Measurements from ENCODE around the gene OTP.

The OTP gene

DNA sequence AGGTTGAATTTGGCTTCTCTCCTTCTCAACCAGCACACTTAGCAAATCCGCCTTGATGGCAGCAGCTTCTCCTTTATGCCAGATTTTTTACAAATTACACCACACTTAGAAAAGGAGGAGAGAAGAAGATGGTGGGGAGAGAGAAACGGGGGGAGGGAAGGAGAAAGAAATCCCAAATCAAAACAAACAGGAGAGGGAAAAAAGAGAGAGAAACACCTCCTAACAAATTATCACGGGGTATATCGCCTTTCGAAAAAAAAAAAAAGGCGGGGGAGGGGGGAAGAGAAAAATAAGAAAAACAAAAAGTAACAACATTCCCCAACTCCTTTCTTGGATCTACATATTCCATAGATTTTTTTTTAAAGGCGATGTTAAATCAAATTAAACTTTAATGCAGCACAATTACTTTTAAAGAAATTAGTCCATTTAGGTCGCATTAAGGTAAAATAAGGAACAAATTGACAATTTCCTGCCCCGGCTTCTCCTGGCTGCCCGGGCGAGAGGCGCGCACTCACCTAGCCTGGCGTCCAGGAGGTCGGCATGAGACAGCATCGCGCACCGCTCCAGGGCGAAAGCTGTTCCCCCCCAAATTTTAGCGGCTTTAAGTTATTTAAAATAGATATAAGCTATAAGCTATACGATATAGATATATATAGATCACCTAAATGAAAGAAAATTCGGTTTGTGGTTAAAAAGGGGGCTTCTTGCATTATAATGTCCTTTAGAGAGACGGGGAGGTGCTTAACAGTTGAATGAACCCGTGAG, at the start of gene OTP:
Gene OTP, minus strand, starts transcription at position 716 of the 765 bp plus-strand sequence. Its CDS starts 164 bp downstream, at position 552.
- no peak for DNase-seq

DNA sequence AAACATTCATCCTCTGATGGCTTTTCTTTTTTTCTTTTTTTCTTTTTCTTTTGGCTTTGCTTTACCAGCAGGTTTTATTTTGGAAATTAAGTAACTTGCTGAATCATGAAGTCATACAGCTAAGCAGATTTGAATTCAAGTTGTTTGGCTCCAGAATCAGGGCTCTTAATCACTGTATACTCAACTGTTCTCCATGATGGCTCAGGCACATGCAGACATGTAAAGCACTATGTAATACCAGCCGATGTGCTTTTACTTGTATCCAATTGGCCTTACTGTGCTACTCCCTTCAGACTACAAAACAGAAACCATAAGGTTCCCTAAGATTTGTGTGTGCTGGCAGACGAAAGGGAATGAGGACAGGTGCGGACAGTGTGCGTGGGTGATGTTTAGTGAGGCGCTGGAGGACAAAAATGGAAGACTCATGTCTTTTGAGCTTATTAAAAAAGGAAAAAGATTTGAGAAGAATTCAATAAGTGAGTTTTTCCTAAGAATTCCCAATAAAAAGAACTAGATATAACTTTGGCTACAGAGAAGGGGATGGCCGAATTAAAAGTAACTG, 44.7 kb upstream of the OTP start:
- DNase-seq = no peak

DNA sequence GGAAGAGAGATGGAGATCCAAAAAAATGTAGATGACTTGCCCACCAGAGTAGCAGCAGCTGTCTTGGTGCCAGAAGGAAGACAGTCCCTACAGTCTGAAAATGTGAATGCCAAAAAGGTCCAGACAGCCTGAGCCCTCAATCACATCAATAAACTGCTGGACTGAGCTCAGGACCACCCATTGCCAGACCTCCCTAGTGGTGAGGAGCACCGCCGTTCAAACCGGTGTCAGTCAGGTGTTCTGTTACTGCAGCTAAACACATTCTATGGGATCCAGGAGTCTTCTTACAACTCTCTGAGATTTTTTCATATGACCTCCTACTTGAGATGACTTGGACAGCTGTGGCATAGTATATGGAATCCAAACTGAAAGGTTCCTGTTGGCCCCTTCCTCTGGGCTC, 32.0 kb upstream of the OTP start:
- DNase-seq = no peak

DNA sequence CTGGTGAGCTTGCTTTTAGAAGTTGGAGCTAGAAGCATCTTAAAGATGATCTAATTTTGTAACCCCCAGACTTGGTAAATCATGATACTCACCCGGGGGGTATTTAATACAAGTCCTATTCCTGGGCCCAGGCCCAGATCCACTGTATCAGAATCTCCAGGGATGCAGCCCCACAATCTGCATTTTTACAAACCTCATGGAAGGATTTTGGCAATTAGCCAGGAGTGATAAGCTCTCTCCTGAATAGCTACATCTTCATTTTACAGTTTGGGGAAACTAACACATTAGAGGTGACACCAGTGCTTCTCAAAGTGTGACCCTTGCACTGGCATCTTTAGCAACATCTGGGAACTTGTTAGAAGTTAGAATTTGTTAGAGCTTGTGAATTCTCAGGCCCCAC, 31.2 kb upstream of the OTP start:
- DNase-seq = no peak

DNA sequence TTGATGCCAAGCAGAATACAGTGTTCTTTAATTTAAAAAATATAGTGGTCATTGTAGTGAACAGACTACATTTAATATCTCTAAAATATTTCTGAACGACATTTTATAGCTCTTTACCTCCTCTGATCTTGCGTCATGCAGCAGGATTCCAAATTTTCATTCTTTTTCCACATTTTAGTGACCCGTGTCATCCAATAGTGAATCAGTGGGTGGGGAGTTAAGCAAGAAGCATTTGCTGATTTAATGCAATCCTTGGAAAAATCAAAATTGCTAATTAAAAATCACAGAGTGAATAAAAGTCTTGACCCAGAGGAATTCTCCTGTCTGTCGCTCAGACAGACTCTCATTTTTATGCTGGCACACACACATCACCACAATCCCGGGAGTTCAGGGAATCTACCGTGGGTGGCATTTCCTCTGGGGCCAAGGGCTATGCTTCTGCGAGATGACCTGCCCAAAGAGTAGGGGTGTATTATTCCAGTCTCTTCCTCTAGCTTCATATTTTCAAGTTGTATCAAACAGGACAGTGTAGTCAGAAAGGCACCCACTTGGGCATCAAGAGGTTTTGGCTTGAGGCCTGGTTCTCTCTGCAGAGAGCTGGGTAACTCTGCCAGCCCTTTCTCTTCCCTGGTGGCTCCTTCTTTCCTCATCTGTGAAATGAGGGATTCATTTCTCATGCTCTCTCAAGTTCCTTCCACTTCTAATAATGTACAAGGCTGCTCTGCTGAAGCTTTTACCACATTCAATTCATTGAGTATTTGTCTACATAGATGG, 24.8 kb upstream of the OTP start:
- DNase-seq = no peak

DNA sequence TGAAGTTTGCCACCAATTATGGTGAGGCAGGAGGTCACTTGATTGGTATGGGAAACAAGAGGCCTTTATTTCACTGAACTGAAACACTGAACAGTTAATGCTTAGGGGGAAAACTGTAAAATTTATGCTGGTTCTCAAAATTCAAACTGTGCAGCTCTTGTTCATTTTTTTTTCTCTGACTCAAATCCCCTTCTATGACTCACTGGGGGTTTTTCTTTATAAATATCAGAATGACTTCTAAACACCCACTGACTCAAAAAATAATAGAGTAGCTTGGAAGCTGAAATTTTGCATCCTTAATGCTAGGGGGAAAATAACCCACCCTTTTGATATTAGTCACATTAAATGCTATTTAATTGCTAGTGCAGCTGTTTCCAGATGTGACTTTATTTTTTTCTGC, 24.1 kb upstream of the OTP start:
- no peak for DNase-seq

DNA sequence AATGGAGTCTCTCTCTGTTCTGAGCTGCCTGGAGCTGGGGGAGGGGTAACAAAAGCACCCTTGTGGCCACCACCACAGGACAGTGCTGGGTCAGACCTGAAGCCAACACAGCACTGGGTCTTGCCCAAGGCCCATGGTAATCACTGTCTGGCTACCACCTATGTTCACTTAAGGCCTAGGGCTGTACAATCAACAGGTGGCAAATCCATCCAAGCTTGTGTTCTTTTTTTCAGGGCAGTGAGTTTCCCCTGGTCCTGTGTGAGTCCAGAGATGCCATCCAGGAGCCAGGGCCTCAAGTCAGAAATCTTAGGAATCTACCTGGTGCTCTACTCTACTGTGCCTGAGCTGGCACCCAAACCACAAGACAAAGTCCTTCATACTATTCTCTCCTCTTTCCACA, 20.1 kb upstream of the OTP start:
- no peak for DNase-seq

DNA sequence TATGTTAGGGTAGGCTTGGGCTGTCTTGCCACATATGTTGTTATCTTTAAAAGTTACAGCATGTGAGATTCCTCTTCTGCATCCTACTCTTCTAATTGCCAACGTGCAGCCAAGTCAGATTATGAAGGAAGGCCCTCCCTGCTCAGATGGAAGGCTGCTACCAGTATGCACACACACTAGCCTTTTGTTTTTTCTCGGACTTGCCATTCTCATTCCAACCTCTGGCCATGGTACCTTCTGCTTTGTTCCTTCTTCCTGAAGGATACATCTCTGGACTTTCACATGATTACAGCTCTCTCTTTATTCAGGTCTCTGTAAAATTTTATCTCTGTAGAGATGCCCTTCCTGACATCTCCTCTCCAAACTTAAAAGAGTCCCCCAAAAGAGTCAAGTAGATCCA, 12.8 kb upstream of the OTP start:
- no peak for DNase-seq

DNA sequence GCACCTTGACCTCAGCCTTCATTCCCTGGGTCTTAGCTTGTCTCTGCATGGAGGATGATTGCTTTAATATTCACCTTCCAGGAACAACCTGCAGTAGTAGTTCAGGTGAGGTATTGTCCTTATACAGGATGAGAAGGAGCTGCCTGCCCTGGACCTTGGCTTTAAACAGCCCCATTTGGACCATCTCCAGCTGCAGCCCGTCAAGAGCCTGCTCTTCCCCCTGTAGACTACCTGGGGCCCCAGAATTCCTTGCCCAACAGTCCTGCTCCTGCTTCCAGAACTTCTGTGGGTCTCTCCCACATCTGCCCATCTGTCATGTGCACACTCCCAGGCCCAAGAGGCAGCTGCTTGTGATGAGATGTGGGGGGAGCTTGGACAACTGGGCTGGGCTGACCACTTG, 12.2 kb upstream of the OTP start:
- no peak for DNase-seq

DNA sequence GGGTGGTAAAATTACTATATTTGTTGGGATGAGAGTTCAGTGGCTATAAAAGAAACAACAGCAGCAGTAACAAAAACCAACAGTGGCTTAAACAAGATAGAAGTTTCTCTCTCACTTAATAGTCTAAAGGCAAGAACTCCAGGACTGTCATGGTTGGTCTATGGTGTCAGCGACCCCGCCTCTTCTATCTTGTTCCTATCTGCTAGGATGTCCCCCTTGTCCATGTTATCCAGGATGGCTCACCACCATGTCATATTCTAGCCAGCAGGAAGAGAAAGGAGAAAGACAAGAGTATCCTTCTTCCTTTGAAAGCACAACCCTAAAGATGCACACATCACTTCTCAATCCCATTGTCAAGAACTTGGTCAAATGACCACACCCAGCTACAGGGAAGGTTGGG, 11.3 kb upstream of the OTP start:
- DNase-seq = no peak

DNA sequence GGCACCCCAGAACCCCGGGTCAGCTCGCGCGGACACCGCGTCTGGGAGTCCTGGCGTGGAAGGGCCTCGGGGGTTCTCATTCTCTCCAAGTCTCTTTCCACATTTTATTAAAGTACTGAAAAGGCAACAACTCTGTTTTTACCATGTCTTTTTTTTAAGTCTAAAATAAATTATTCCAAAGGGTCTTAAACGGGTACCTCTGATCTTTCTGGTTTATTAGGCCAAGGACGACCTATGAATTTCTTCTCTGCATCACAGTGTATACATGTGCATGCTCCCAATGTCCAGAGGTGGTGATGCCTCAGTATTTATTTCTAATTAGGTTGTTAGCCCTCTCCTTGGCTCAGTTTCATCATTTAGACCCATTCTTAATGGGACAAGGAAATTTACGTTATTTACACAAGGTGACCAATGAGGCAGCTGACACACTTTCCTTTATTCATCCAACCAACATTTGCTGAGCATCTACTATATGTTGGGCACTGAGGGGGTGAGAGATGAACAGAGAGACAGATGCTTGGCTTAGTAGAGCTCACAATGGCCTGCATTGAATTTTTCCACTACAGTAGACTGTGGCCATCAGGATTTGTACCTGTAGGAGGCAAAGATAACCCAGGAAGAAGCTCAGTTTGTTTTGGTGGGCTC, 7.6 kb upstream of the OTP start:
- DNase-seq = no peak

DNA sequence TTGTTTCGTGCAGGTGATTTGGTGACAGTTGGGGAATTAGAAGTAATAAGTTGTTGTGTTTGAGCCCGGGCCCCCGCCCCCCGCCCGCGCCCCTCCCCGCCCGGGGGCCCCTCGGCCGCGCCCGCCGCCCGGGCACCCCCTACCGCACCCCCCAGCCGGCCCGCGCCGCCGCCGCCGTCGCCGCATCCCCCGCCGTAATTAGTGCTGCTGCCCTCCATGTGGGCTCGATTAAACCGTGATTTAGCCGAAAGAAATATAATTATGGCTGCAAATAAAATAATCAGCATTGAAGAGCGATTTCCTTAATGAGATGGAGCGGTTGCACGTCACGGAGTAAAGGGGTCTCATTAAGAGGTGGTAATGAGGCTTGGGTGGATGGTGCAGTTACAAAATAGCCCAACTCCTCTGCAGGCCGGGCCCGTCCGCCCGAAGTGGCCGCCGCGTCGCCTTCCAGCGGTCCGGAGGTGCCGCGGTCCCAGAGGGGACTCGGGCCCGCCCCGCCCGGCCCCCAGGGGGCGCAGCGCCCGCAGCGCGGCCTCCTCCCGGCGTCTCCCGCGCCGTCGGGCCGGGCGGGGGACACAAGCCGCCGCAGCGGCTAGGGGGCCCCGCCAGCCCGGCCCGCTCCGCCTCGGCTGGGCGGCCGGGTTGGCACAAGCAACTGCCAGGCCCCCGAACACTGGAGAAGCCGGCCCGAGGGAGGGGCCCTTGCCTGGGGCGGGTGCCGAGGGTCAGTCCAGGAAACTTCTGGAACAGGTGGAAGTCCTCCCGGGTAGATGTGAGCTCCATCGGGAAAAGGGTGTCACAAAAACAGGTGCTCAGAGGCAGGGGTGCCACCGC, 6.9 kb upstream of the OTP start:
- DNase-seq = peak; percentile 66

DNA sequence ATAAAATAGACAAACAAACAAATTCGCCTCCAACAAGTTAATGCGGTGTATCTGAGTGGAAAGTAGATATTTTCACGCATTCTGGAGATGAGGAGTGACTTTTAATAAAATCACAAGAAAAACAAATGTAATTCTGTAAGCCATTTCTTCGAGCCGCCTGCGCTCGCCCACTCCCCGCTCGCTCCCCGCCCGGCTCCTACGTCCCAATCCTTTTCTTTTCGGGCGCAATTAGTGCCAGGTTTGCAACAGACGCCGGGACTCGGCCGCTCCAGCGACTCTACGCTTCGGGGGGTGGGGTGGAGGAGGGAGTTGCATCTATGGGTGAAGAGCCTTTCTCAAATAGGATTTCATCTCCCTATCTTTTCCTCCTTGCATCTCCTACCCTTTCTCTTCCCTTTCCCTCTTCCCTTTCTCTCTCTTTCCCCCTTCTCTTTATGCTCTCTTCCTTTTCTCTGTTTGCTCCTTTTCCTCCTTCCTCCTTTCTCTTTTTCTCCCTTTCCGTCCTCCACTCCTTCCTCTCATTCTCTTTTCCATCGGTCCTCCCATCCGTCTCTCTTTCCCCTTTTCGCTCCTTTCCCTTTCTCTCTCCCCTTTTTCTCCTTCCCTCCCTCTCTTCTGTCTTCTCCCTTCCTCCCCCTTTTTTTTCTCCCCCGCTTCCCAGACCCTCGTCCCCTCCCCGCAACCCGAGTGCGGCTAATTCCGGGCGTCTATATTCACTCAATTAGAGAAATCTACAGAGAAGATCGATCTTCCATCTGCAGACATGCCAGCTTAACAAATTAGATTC, 6.1 kb upstream of the OTP start:
- no peak for DNase-seq

DNA sequence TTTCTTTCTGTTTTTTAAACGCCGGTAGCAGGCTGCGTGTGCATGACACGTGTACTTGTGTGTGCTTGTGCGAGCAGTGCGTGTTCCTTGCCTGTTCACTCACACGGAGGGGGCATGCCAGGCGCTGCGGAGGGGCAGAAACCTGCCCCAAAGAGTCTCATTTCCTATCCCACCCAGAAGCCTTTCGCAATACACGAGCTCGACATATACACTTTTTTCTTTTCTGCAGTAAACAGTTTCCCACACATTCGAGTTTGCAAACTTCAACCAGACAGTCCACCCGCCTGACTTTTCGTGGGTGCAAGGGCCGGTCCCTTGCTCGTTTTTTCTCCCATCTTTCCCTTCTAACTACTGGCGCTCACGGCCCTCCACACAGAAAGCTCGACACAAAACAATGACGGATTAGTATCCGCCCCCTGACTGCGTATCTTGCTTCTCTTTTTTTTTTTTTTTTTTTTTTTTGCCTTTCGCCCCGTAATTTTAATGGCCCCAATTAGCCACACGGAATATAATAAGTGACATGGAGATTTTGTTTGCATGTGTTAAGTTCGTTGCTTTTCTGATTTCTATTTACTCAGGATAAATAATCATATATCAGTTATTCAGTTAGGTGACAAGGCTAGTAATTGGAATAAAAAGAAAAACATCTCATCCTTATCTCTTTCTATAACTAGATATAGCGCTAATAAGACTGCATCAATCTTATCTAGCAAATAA, 5.3 kb upstream of the OTP start:
- no peak for DNase-seq

DNA sequence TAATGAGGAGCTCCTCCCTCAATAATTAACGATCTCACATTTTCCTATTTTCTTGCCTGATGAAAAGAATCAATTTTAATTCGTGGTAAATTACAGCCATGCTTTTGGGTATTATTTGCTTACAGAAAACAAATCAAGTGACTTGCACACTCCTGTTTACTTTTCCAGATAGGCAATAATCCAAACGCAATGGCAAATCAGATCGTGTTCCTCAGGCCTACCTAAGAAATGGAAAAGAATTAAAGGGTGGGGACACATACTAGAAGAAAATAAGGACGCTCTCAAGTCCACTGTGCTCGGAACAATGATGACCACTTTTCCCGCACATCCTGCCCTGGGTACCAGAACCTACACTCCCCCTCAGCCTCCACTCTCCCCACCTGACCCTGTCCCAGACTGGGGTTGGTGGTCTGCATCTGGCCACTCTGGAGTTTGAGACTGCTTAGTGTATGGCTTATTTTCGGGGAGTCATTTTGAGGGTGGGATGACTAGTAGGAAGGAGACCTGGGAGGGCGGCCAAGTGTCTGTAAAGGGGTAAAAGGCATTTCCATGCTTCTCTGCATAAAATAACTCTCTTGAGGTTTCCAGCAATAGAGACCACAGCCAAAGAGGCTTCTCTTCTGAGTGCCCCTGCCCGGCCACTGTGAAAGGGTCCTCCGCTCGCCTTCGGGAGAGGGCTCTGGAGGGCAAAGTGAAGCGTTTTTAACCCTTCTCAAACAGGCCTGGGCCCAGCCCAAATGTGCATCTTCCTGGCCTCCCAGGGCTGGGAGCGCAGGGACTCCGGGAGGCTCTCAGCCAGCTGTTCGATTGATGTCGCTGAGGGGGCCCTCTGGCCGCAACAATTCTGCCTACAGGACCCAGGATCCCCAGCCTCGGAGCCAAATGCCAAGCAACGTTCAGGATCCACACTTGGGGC, 4.5 kb upstream of the OTP start:
- DNase-seq = no peak

DNA sequence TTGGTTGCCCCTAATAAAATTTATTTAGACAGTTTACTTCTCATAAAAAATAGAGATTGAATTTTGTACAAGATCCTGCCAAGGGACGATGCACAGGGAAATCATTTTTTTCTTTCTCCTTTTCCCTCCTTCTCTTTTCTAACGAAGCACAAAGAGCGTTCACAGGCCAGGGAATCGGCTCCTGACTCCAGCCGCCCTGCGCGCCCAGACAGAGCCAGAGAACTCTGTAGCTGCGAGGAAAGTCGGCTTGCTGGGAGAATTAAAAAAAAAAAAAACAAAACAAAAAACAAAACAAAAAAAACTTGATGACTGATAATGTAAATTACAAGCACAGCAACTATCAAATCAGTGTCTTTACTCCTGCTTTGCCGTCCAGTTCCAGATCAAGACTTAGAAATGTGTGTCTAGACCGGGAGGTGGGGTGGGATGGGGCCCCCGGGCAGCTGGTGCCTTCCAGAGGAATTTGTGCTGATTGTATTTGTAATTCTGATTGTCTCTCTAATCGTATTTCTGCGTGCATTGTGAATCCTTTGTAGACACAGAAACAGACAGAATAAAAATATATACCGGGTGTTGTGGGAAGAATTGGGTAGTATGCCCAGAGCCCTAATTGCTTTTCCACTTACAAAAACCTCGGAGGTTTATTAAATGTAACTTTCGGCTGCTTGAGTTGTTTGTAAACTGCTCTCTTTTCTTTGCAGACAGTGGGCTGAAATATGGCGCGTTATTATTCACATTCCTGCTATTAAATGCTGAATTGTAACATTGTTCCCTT, 3.6 kb upstream of the OTP start:
- DNase-seq = no peak

DNA sequence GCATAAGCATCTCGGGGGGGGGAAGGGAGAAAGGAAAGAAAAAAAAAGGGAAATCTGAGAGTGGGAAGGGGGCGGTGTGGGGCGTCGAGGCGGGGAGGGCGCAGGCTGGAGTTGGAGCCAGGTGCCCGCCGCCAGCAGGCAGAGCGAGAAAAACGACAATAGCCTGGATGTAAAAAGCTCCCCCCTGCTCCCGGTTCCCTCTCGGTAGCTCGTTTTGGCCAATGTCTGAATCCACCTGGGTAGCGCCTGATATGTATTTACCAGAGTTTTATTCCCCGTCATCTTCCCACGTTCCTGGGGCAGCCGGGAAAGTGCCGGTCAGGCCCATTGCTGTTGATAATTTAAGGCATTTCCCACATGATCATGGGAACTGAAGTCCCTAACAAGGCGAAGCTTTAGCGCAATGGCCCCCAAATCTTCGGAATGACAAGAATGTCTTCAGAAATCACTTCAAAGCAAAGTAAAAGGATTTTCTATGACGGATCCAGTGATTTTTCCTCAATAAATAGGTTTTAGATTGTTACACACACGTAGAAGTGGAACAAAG, 3.0 kb upstream of the OTP start:
- no peak for DNase-seq

DNA sequence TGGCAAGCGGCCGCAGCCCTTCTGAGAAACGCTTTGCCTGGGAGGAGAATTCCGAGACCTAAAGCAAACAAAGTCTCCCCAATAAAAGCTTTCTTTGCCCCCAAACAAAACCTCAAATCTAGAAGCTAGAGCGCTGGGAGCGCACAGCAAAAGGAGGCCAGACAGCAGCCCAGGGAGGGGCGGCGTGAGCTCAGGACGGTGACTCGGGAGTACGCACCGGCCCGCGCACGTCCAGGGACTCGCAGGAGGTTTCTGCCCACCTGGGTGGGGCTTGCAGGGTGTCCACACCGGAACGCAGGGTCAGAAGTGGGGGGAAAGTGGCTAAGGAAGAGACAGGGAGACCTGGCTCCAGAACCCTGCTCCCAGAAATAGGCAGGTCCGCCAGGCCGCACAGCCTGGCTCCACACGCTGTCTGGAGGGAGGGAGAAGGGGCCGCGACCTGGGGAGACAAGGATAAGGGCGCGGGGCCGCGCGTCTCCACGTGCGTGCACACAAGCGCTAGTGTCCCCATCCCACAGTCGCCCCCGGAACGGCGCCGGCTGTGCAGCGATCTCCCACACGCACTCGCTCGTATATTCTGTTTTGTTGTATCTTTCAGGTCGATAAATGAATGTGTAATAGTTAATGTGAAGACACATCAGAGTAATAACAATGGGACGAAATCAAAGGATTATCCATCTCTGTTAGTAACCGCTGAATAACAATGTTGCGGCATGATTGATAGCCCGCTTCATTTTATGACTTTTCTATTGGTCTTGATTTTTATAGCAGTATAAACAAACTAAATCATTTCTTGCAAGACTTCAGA, 2.3 kb upstream of the OTP start:
- no peak for DNase-seq

All from stimulated activated CD4-positive, alpha-beta T cell treated with anti-CD3 and anti-CD28 coated beads, Interleukin-15, amount 100 ng/mL, for 24 hours (primary cell).